ENCODE results near the gene RNF6.

DNA sequence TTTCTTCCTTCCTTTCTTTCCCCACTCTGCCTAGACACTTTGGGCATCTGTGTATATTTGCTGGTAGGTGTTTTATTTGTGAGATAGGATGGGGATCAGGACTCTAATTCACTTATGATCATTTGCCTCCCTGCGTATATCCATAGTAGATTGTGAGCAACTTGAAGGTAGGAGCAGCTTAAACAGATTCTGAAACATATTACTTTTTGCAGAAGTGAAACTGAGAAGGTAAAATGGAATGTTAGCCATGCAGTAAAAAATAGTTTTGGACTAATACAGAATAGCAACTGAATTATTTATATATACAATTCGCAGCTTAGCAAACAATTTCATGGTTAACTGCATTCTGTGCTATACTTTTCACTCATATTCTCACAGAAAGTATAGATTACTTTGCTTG, 38.7 kb downstream of the RNF6 start:
- no peak for TF ChIP-seq EP300 (IDR thresholded peaks at IDR 0.05)
- TF ChIP-seq, protein P1, sequence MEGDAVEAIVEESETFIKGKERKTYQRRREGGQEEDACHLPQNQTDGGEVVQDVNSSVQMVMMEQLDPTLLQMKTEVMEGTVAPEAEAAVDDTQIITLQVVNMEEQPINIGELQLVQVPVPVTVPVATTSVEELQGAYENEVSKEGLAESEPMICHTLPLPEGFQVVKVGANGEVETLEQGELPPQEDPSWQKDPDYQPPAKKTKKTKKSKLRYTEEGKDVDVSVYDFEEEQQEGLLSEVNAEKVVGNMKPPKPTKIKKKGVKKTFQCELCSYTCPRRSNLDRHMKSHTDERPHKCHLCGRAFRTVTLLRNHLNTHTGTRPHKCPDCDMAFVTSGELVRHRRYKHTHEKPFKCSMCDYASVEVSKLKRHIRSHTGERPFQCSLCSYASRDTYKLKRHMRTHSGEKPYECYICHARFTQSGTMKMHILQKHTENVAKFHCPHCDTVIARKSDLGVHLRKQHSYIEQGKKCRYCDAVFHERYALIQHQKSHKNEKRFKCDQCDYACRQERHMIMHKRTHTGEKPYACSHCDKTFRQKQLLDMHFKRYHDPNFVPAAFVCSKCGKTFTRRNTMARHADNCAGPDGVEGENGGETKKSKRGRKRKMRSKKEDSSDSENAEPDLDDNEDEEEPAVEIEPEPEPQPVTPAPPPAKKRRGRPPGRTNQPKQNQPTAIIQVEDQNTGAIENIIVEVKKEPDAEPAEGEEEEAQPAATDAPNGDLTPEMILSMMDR (IDR thresholded peaks at IDR 0.05) = no peak

All from esophagus muscularis mucosa (tissue), 3 donors.